Memory B cell (primary cell): Measurements from ENCODE around the gene CFHR3.
"Not testable (repeated sequence)": the region's sequence is repeated elsewhere in the genome, so short reads cannot be mapped to it uniquely, and the experiment has no call there.

Experiments used
- ATAC-seq: fragments of 150-1000 bp; cut with Tn5 transposase; 2 replicates; pipeline ENCODE4 v1.10.0; 2021; ENCODE audit warnings: low read depth, mild to moderate bottlenecking, moderate library complexity
- DNase-seq, 2 donors: peaks; one replicate each; pipeline ENCODE4 v3.0.0; 2022; ENCODE audit warnings: low spot score in 2 of 2
- H3K27ac Mint-ChIP-seq: one replicate; pipeline ENCODE4 v1.8.0; 2022; ENCODE audit warnings: mild to moderate bottlenecking, moderate library complexity, mixed read lengths
- H3K27me3 Mint-ChIP-seq: one replicate; pipeline ENCODE4 v1.8.0; 2022; ENCODE audit warnings: mixed read lengths
- H3K36me3 Mint-ChIP-seq: one replicate; pipeline ENCODE4 v1.8.0; 2022; ENCODE audit warnings: mild to moderate bottlenecking, mixed read lengths
- H3K4me1 Mint-ChIP-seq: one replicate; pipeline ENCODE4 v1.8.0; 2022; ENCODE audit warnings: mixed read lengths
- H3K4me3 Mint-ChIP-seq: one replicate; pipeline ENCODE4 v1.8.0; 2022; ENCODE audit warnings: mild to moderate bottlenecking, moderate library complexity, mixed read lengths
- H3K9me3 Mint-ChIP-seq: one replicate; pipeline ENCODE4 v1.8.0; 2022; ENCODE audit warnings: mixed read lengths

CFHR3 gene

GRCh38 chr1:196774603-196775002 is at the start of gene CFHR3:
CFHR3 (plus strand) TSS chr1:196774840; CDS start chr1:196774887, 47 bp downstream.
- no peaks in the 10 kb centered on the region for H3K27me3 Mint-ChIP-seq
- ATAC-seq (no peak), DNase-seq (no peak)
- no peaks in the 10 kb centered on the region for H3K36me3 Mint-ChIP-seq
- no peak within 1 kb of the TSS for H3K4me3 Mint-ChIP-seq
- H3K27ac Mint-ChIP-seq: no peak within 1 kb of the TSS
- no peaks in the 10 kb centered on the region for H3K9me3 Mint-ChIP-seq
- H3K4me1 Mint-ChIP-seq: no peaks in the 10 kb centered on the region

GRCh38 chr1:196732526-196732925 is 42.1 kb upstream of the CFHR3 start:
- no peaks in the 10 kb centered on the region for H3K36me3 Mint-ChIP-seq
- H3K9me3 Mint-ChIP-seq: peaks cover 3% of the 10 kb centered on the region

GRCh38 chr1:196733091-196733970 is 41.3 kb upstream of the CFHR3 start:
- no peaks in the 10 kb centered on the region for H3K36me3 Mint-ChIP-seq
- H3K4me3 Mint-ChIP-seq: no peak overlapping the region
- DNase-seq (no peak), ATAC-seq (no peak)
- no peaks in the 10 kb centered on the region for H3K27me3 Mint-ChIP-seq
- H3K27ac Mint-ChIP-seq: no peak overlapping the region
- H3K9me3 Mint-ChIP-seq: peaks cover 6% of the 10 kb centered on the region
- H3K4me1 Mint-ChIP-seq: no peaks in the 10 kb centered on the region

More at GRCh38 chr1:196732526-196732925, 42.1 kb upstream of the CFHR3 start:
- DNase-seq: no peak
- Mint-ChIP-seq H3K4me1 (no peaks in the 10 kb centered on the region), H3K27ac (no peak overlapping the region), H3K4me3 (no peak overlapping the region), H3K27me3 (no peaks in the 10 kb centered on the region)
- no peak for ATAC-seq

- ATAC-seq: no peak
- Mint-ChIP-seq H3K36me3 (no peaks in the 10 kb centered on the region), H3K27me3 (no peaks in the 10 kb centered on the region), H3K9me3 (peaks cover 6% of the 10 kb centered on the region), H3K4me1 (no peaks in the 10 kb centered on the region), H3K27ac (no peak overlapping the region), H3K4me3 (no peak overlapping the region)
- no peak for DNase-seq
Measured at GRCh38 chr1:196734006-196734405, 40.6 kb upstream of the CFHR3 start.

GRCh38 chr1:196734460-196734859 is 40.2 kb upstream of the CFHR3 start:
- Mint-ChIP-seq H3K9me3 (peaks cover 10% of the 10 kb centered on the region), H3K36me3 (no peaks in the 10 kb centered on the region), H3K4me3 (no peak overlapping the region), H3K4me1 (no peaks in the 10 kb centered on the region), H3K27me3 (no peaks in the 10 kb centered on the region), H3K27ac (no peak overlapping the region)
- DNase-seq (no peak), ATAC-seq (no peak)

GRCh38 chr1:196738730-196739129 is 35.9 kb upstream of the CFHR3 start:
- H3K9me3 Mint-ChIP-seq: peaks cover 11% of the 10 kb centered on the region
- H3K36me3 Mint-ChIP-seq: no peaks in the 10 kb centered on the region
- H3K27ac Mint-ChIP-seq: no peak overlapping the region
- no peak overlapping the region for H3K4me3 Mint-ChIP-seq
- DNase-seq: no peak
- H3K4me1 Mint-ChIP-seq: no peaks in the 10 kb centered on the region
- no peak for ATAC-seq
- no peaks in the 10 kb centered on the region for H3K27me3 Mint-ChIP-seq

GRCh38 chr1:196743244-196743643 is 31.4 kb upstream of the CFHR3 start:
- H3K9me3 Mint-ChIP-seq, H3K27me3 Mint-ChIP-seq, DNase-seq, H3K36me3 Mint-ChIP-seq, H3K4me3 Mint-ChIP-seq, ATAC-seq, H3K4me1 Mint-ChIP-seq, H3K27ac Mint-ChIP-seq: not testable (repeated sequence)

- not testable (repeated sequence) for H3K4me3 Mint-ChIP-seq
Measured at GRCh38 chr1:196765019-196765740, 9.5 kb upstream of the CFHR3 start.

GRCh38 chr1:196769823-196770222 is 4.8 kb upstream of the CFHR3 start:
- not testable (repeated sequence) for DNase-seq, H3K9me3 Mint-ChIP-seq, H3K36me3 Mint-ChIP-seq, ATAC-seq, H3K27me3 Mint-ChIP-seq, H3K4me1 Mint-ChIP-seq, H3K4me3 Mint-ChIP-seq, H3K27ac Mint-ChIP-seq

More at GRCh38 chr1:196765019-196765740, 9.5 kb upstream of the CFHR3 start:
- H3K27me3 Mint-ChIP-seq, H3K27ac Mint-ChIP-seq, ATAC-seq, H3K9me3 Mint-ChIP-seq, H3K36me3 Mint-ChIP-seq, DNase-seq, H3K4me1 Mint-ChIP-seq: not testable (repeated sequence)

- DNase-seq (no peak), ATAC-seq (no peak)
- Mint-ChIP-seq H3K27ac (no peak overlapping the region), H3K4me3 (no peak overlapping the region), H3K36me3 (no peaks in the 10 kb centered on the region), H3K27me3 (no peaks in the 10 kb centered on the region), H3K4me1 (no peaks in the 10 kb centered on the region), H3K9me3 (no peaks in the 10 kb centered on the region)
Measured at GRCh38 chr1:196773713-196774112, 927 bp upstream of the CFHR3 start.

- H3K27me3 Mint-ChIP-seq: no peaks in the 10 kb centered on the region
- H3K4me3 Mint-ChIP-seq: no peak overlapping the region
Measured at GRCh38 chr1:196774175-196774574, 465 bp upstream of the CFHR3 start.

GRCh38 chr1:196777603-196778002 is 3.0 kb downstream of the CFHR3 start:
- DNase-seq (no peak), ATAC-seq (no peak)
- no peaks in the 10 kb centered on the region for H3K36me3 Mint-ChIP-seq
- H3K4me3 Mint-ChIP-seq: no peak overlapping the region
- no peaks in the 10 kb centered on the region for H3K9me3 Mint-ChIP-seq
- H3K4me1 Mint-ChIP-seq: no peaks in the 10 kb centered on the region
- no peaks in the 10 kb centered on the region for H3K27me3 Mint-ChIP-seq
- no peak overlapping the region for H3K27ac Mint-ChIP-seq

More at GRCh38 chr1:196774175-196774574, 465 bp upstream of the CFHR3 start:
- Mint-ChIP-seq H3K9me3 (no peaks in the 10 kb centered on the region), H3K4me1 (no peaks in the 10 kb centered on the region), H3K27ac (no peak overlapping the region), H3K36me3 (no peaks in the 10 kb centered on the region)
- DNase-seq (no peak), ATAC-seq (no peak)

- ATAC-seq: no peak
- no peak overlapping the region for H3K4me3 Mint-ChIP-seq
Measured at GRCh38 chr1:196779093-196779492, 4.5 kb downstream of the CFHR3 start.

GRCh38 chr1:196791252-196791651 is 16.6 kb downstream of the CFHR3 start:
- not testable (repeated sequence) for ATAC-seq, H3K27ac Mint-ChIP-seq, H3K4me1 Mint-ChIP-seq, H3K27me3 Mint-ChIP-seq, H3K4me3 Mint-ChIP-seq, DNase-seq, H3K36me3 Mint-ChIP-seq, H3K9me3 Mint-ChIP-seq

More at GRCh38 chr1:196779093-196779492, 4.5 kb downstream of the CFHR3 start:
- H3K27ac Mint-ChIP-seq: no peak overlapping the region
- H3K4me1 Mint-ChIP-seq: no peaks in the 10 kb centered on the region
- no peaks in the 10 kb centered on the region for H3K9me3 Mint-ChIP-seq
- no peaks in the 10 kb centered on the region for H3K36me3 Mint-ChIP-seq
- no peak for DNase-seq
- no peaks in the 10 kb centered on the region for H3K27me3 Mint-ChIP-seq
